Liver (tissue), 9 donors: Measurements from ENCODE around the gene P2RY12. TPM values are rescaled to one million over a fixed set of nuclear protein-coding genes. Genes with fewer than 3 reads are reported as not detected.

Source experiments
- DNase-seq: peaks from one replicate; pipeline ENCODE4 v3.0.0-alpha.2; 2017; ENCODE audit warnings: low spot score
- H3K27ac ChIP-seq, 2 donors: one replicate each; pipeline ENCODE4 v1.7.0; 2013; ENCODE audit warnings: inconsistent platforms in 2 of 2, low read length in 2 of 2, control low read depth in 1 of 2, low read depth in 1 of 2, mild to moderate bottlenecking in 1 of 2
- H3K27me3 ChIP-seq, 4 donors: one replicate each; pipeline versions ENCODE4 v1.6.1 to v1.7.0; 2013; ENCODE audit warnings: low read length in 3 of 4, inconsistent platforms in 1 of 4, mild to moderate bottlenecking in 1 of 4, moderate library complexity in 1 of 4; ENCODE audit not compliant: control insufficient read depth in 4 of 4, insufficient read depth in 4 of 4
- H3K36me3 ChIP-seq, 4 donors: one replicate each; pipeline versions ENCODE4 v1.6.1 to v1.7.0; 2013; ENCODE audit warnings: low read length in 3 of 4, mild to moderate bottlenecking in 3 of 4, low read depth in 1 of 4, moderate library complexity in 1 of 4; ENCODE audit not compliant: control insufficient read depth in 4 of 4, insufficient read depth in 3 of 4
- H3K4me1 ChIP-seq, 4 donors: one replicate each; pipeline versions ENCODE4 v1.6.1 to v1.7.0; 2013; ENCODE audit warnings: low read length in 3 of 4, mild to moderate bottlenecking in 3 of 4, moderate library complexity in 1 of 4; ENCODE audit not compliant: control insufficient read depth in 4 of 4, insufficient read depth in 4 of 4
- H3K4me3 ChIP-seq, 3 donors: one replicate each; pipeline versions ENCODE4 v1.6.1 to v1.7.0; 2013; ENCODE audit warnings: low read length in 3 of 3, control low read depth in 1 of 3, low read depth in 1 of 3, mild to moderate bottlenecking in 1 of 3
- H3K9ac ChIP-seq, 2 donors: one replicate each; pipeline ENCODE4 v1.7.0; 2013; ENCODE audit warnings: low read length in 2 of 2, mild to moderate bottlenecking in 2 of 2, moderate library complexity in 2 of 2, control low read depth in 1 of 2, low read depth in 1 of 2
- H3K9me3 ChIP-seq, 4 donors: one replicate each; pipeline versions ENCODE4 v1.6.1 to v1.7.0; 2013; ENCODE audit warnings: low read length in 3 of 4; ENCODE audit not compliant: control insufficient read depth in 4 of 4
- ATF3 ChIP-seq: IDR thresholded peaks from 2 replicates; pipeline ENCODE4 v1.6.1; 2016; ENCODE audit warnings: antibody characterized with exemption
- EGR1 ChIP-seq, 2 donors: IDR thresholded peaks; 2 replicates each; pipeline ENCODE4 v1.6.1; 2016 to 2018; ENCODE audit warnings: antibody characterized with exemption in 2 of 2, low read depth in 2 of 2
- FOXA2 ChIP-seq: IDR thresholded peaks from 2 replicates; pipeline ENCODE4 v1.6.1; 2016; ENCODE audit warnings: antibody characterized with exemption
- GABPA ChIP-seq, 2 donors: IDR thresholded peaks in 1 of 2; conservative IDR thresholded peaks in 1 of 2; 2 replicates each; pipeline ENCODE4 v1.6.1; 2016; ENCODE audit warnings: antibody characterized with exemption in 2 of 2, mild to moderate bottlenecking in 1 of 2, moderate library complexity in 1 of 2
- HNF4A ChIP-seq, 2 donors: conservative IDR thresholded peaks; 2 replicates each; pipeline ENCODE4 v1.6.1; 2016; ENCODE audit warnings: antibody characterized with exemption in 2 of 2, mild to moderate bottlenecking in 2 of 2
- JUND ChIP-seq, 2 donors: IDR thresholded peaks; 2 replicates each; pipeline ENCODE4 v1.6.1; 2016; ENCODE audit warnings: antibody characterized with exemption in 2 of 2
- NR2F2 ChIP-seq: IDR thresholded peaks from 2 replicates; pipeline ENCODE4 v1.6.1; 2016; ENCODE audit warnings: antibody characterized with exemption
- RXRA ChIP-seq, 2 donors: IDR thresholded peaks; 2 replicates each; pipeline ENCODE4 v1.6.1; 2017 to 2018; ENCODE audit warnings: antibody characterized with exemption in 2 of 2, mild to moderate bottlenecking in 1 of 2
- SP1 ChIP-seq: IDR thresholded peaks from 2 replicates; pipeline ENCODE4 v1.6.1; 2018; ENCODE audit warnings: antibody characterized with exemption, mild to moderate bottlenecking
- TAF1 ChIP-seq: conservative IDR thresholded peaks from 2 replicates; pipeline ENCODE4 v1.6.1; 2016; ENCODE audit warnings: antibody characterized with exemption, mild to moderate bottlenecking
- YY1 ChIP-seq: IDR thresholded peaks from 2 replicates; pipeline ENCODE4 v1.6.1; 2016; ENCODE audit warnings: antibody characterized with exemption, mild to moderate bottlenecking
- WGBS: extraction: QIAGEN DNeasy Blood & Tissue Kit; methylation state at CpG from one replicate; pipeline ENCODE4 v1.1.7; 2013; 5-methylcytosine and 5-hydroxymethylcytosine counted together
- polyA plus RNA-seq, 2 donors: library from polyadenylated mRNA; stranded (reverse) in 1 of 2; unstranded in 1 of 2; fragments of 200-250 nt in 1 of 2; fragments of >200 nt in 1 of 2; fragmentation: Nextera tagmentation in 1 of 2; extraction: Ambion mirVana in 1 of 2; gene quantifications; one replicate each; pipeline versions ENCODE4 v1.2.1 to v1.2.3, GENCODE V29; 2013 to 2015
- total RNA-seq, 2 donors: library from RNA; depleted of rRNA; stranded (reverse); fragments of >200 nt; gene quantifications; one replicate each; pipeline ENCODE4 v1.2.3, GENCODE V29; 2014
- TF ChIP-seq, protein P1 (sequence below): IDR thresholded peaks from 2 replicates; pipeline ENCODE4 v1.6.1; 2016; ENCODE audit warnings: antibody characterized with exemption
- TF ChIP-seq, protein P2 (sequence below): IDR thresholded peaks from 2 replicates; pipeline ENCODE4 v1.6.1; 2016; ENCODE audit warnings: antibody characterized with exemption
- TF ChIP-seq, protein P3 (sequence below): fragments of 150-350 bp; IDR thresholded peaks from 2 replicates; pipeline ENCODE4 v1.5.1; 2017; ENCODE audit warnings: improper control_type of control experiment, low read depth, low read length; ENCODE audit not compliant: missing input control
- donor health status: healthy.
- donor health status: healthy.
- donor health status: healthy.
- donor health status: healthy.
- donor health status: healthy.

The P2RY12 gene
- total and polyA plus RNA-seq, 4 donors = 0.43 to 2.8 (median 1.6) TPM

DNA sequence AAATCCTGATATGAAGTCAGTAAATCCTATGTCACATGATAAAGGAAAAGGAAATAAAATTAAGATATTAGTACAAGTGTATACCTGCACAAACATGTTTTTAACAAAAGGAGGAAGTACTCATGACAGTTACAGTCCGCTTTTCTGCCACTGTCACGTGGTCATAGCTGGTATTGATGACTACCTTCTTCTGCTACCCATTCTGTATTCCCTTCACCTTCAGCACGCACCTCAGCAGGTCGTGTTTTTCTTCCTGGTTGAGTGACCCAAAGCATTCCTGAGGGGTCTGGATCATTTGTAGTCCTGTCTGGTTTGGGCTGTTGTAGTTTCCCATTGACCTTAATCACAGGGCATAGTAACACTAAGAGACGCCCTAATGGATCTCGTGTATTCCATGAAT lies 35.3 kb upstream of the P2RY12 start:
- no peak overlapping the region for H3K4me3 ChIP-seq
- no peaks in the 10 kb centered on the region for H3K36me3 ChIP-seq
- no peaks in the 10 kb centered on the region for H3K9me3 ChIP-seq
- no peak overlapping the region for H3K27ac ChIP-seq
- H3K9ac ChIP-seq = no peak overlapping the region
- no peaks in the 10 kb centered on the region for H3K27me3 ChIP-seq
- TF ChIP-seq JUND (IDR thresholded peaks at IDR 0.05) (no peak), FOXA2 (no peak), TAF1 (no peak)
- WGBS = 72% methylated on average over 6 of the region's 6 CpGs
- no peak for DNase-seq
- no peaks in the 10 kb centered on the region for H3K4me1 ChIP-seq

DNA sequence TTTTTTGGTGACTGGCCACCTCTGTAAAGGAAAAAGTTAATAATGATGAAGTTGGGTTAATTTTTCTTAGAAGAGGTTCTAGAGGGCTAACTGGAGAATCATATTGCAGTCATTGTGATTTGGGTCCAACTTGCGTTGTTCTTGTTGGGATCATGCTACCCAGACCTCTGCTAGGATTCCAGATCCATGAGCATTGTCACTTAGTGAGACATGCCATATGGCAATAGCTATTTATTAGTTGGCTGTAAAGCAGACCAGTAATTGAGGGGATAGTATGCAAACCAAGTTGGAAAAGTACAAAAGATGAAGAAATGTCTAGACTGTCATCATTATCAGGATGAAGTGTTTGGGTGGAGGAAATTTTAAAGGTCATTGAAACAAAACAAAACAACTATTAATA lies 30.7 kb upstream of the P2RY12 start:
- no peak overlapping the region for H3K9ac ChIP-seq
- no peak overlapping the region for H3K27ac ChIP-seq
- DNase-seq = no peak
- H3K27me3 ChIP-seq = no peaks in the 10 kb centered on the region
- no peaks in the 10 kb centered on the region for H3K4me1 ChIP-seq
- H3K36me3 ChIP-seq = no peaks in the 10 kb centered on the region
- TF ChIP-seq FOXA2 = no peak
- no peak for TF ChIP-seq TAF1
- TF ChIP-seq JUND (IDR thresholded peaks at IDR 0.05) = no peak
- TF ChIP-seq, protein P1, sequence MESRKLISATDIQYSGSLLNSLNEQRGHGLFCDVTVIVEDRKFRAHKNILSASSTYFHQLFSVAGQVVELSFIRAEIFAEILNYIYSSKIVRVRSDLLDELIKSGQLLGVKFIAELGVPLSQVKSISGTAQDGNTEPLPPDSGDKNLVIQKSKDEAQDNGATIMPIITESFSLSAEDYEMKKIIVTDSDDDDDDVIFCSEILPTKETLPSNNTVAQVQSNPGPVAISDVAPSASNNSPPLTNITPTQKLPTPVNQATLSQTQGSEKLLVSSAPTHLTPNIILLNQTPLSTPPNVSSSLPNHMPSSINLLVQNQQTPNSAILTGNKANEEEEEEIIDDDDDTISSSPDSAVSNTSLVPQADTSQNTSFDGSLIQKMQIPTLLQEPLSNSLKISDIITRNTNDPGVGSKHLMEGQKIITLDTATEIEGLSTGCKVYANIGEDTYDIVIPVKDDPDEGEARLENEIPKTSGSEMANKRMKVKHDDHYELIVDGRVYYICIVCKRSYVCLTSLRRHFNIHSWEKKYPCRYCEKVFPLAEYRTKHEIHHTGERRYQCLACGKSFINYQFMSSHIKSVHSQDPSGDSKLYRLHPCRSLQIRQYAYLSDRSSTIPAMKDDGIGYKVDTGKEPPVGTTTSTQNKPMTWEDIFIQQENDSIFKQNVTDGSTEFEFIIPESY = no peak
- TF ChIP-seq ATF3 = no peak
- TF ChIP-seq GABPA (IDR thresholded peaks at IDR 0.05 in 1 of 2, conservative IDR thresholded peaks at IDR 0.05 in 1 of 2) = no peak
- TF ChIP-seq, protein P2, sequence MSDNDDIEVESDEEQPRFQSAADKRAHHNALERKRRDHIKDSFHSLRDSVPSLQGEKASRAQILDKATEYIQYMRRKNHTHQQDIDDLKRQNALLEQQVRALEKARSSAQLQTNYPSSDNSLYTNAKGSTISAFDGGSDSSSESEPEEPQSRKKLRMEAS = no peak
- TF ChIP-seq YY1 = no peak
- TF ChIP-seq RXRA (IDR thresholded peaks at IDR 0.05) = no peak
- TF ChIP-seq HNF4A (conservative IDR thresholded peaks at IDR 0.05) = no peak
- no peak for TF ChIP-seq EGR1 (IDR thresholded peaks at IDR 0.05; ENCODE audit: low read depth in 2 of 2)
- TF ChIP-seq NR2F2 = no peak
- no peak for TF ChIP-seq SP1
- H3K4me3 ChIP-seq = no peak overlapping the region
- 83% methylated on average over 1 of the region's 1 CpG for WGBS
- H3K9me3 ChIP-seq = no peaks in the 10 kb centered on the region

GRCh38 chr3:151412989-151413388 lies 28.4 kb upstream of the P2RY12 start:
- H3K9me3 ChIP-seq = no peaks in the 10 kb centered on the region
- H3K36me3 ChIP-seq = no peaks in the 10 kb centered on the region
- H3K27ac ChIP-seq = no peak overlapping the region
- no peak overlapping the region for H3K9ac ChIP-seq
- WGBS = 90% methylated on average over 5 of the region's 5 CpGs
- H3K4me3 ChIP-seq = no peak overlapping the region
- H3K4me1 ChIP-seq = no peaks in the 10 kb centered on the region
- TF ChIP-seq FOXA2 (no peak), JUND (IDR thresholded peaks at IDR 0.05) (no peak)
- TF ChIP-seq, protein P3, sequence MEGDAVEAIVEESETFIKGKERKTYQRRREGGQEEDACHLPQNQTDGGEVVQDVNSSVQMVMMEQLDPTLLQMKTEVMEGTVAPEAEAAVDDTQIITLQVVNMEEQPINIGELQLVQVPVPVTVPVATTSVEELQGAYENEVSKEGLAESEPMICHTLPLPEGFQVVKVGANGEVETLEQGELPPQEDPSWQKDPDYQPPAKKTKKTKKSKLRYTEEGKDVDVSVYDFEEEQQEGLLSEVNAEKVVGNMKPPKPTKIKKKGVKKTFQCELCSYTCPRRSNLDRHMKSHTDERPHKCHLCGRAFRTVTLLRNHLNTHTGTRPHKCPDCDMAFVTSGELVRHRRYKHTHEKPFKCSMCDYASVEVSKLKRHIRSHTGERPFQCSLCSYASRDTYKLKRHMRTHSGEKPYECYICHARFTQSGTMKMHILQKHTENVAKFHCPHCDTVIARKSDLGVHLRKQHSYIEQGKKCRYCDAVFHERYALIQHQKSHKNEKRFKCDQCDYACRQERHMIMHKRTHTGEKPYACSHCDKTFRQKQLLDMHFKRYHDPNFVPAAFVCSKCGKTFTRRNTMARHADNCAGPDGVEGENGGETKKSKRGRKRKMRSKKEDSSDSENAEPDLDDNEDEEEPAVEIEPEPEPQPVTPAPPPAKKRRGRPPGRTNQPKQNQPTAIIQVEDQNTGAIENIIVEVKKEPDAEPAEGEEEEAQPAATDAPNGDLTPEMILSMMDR = no peak
- no peaks in the 10 kb centered on the region for H3K27me3 ChIP-seq
- no peak for DNase-seq
